Measurements from ENCODE around the gene ACIN1. TPM values are rescaled to one million over a fixed set of nuclear protein-coding genes. Genes with fewer than 3 reads are reported as not detected.
"Not testable (repeated sequence)": the region's sequence is repeated elsewhere in the genome, so short reads cannot be mapped to it uniquely, and the experiment has no call there.

ACIN1 gene
- total RNA-seq, 2 donors from 2014 or later = 110 to 119 TPM

DNA sequence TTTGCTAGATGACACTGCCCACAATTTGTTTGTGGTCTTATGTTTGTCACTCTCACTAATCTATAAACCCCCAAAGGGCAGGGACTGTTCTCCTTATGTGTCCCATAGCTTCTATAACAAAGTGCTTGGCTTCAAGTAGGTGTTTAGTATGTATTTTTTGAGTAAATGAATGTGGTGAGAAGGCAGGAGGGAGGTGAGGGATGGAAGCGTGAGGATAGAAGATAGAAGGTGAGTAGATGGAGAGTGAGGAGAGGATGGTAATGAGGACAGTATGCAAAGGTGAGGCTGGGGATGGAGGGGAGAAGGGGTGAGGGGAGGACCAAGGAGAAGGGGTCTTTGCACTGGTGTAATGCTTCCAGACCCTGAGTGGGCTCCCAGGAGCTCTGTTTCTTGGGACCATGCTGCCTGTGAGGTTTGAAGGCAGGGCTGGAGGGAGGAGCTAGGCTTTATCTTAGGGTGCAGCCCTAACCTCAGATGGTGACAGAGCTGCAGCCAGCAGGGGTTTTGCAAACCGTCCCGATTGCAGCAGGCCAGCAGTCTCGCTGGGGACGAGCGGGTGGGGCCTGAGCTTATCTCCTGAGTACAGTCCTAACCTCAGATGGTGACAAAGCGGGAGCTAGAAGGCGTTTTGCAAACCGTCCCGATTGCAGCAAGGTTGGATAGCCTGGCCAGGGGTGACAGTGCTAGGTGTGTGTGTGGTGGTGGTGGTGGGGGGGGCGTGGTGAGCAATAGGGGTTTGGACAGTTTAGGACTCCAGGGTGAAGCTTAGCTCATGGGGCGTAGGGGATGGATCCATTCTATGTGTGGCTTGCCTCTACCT, 17.6 kb upstream of the ACIN1 start:
- ATAC-seq = no peak
- intact Hi-C loops (cut with DNase I, micrococcal nuclease) = no loop called here
- DNase-seq = no peak

DNA sequence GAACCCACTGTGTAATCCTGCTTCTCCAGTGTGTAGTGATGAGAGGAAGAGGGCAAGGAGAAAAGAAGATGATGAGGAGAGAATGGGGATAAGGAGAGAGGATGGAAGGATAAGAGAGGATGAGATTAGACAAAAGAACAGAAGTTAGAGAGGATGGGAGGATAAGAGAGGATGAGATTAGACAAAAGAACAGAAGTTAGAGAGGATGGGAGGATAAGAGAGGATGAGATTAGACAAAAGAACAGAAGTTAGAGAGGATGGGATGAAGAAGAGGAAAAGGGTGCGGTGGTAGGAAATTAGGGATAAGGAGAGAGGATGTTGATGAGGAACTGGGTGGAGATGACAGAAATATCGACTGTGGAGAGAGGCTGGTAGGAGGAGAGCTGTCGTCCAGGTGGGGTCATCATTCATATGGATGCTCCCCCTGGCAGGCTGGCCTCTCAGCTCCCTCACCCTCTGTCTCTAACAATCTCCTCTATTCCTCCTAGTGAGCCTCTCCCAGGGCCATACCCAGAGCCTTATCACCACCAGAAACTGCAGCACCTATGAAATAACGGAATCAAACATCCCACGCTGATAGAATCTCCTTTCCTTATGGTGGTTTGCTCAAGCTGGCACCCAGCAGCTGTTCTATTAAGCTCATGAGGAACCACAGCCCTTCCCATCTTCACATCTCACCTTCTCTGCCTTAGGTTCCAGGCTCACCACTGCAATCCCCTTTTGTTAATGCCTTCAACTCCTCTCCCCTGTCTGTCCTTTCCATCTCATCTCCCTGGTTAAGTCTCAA, 15.8 kb upstream of the ACIN1 start:
- no peak for DNase-seq
- intact Hi-C loops (cut with DNase I, micrococcal nuclease) = no loop called here
- no peak for ATAC-seq

DNA sequence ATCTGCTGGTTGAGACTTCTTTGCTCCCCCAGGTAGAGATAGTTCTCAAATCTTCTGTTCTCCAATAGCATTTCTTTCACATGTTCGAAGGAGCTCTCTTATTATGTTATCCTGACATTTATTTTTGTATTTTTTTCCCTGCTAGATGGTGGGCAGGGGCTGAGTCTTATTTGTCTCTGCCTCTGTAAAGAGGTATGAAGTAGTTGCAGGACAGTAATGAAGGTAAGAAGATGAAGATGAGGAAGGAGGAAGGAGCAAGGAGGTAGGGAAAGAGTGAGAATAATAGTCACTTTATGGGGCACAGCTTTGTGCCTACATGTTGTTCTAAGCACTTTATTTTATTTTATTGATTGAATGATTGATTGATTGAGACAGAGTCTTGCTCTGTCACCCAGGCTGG, 14.8 kb upstream of the ACIN1 start:
- DNase-seq = no peak
- intact Hi-C loops (cut with DNase I, micrococcal nuclease) = no loop called here

DNA sequence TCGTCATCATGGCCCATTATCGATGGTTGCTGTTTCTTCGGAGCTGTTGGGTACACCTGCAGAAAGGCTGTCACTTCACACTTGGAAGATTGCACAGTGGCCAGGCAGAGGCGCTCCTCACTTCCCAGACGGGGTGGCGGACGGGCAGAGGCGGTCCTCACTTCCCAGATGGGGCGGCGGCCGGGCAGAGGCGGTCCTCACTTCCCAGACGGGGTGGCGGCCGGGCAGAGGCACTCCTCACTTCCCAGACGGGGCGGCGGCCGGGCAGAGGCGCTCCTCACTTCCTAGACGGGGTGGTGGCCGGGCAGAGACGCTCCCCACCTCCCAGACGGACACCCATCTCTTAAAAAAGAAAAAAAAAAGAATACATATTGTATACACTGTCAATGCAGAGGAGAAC, 13.2 kb upstream of the ACIN1 start:
- DNase-seq; intact Hi-C loops (cut with DNase I, micrococcal nuclease); ATAC-seq: not testable (repeated sequence)

More for the DNA sequence above, 14.8 kb upstream of the ACIN1 start:
- ATAC-seq = no peak

DNA sequence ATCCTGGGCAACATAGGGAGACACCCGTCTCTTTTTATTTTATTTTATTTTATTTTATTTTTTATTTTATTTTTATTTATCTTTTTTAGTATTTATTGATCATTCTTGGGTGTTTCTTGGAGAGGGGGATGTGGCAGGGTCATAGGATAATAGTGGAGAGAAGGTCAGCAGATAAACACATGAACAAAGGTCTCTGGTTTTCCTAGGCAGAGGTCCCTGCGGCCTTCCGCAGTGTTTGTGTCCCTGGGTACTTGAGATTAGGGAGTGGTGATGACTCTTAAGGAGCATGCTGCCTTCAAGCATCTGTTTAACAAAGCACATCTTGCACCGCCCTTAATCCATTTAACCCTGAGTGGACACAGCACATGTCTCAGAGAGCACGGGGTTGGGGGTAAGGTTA, 12.7 kb upstream of the ACIN1 start:
- intact Hi-C loops (cut with DNase I, micrococcal nuclease); DNase-seq; ATAC-seq: not testable (repeated sequence)

DNA sequence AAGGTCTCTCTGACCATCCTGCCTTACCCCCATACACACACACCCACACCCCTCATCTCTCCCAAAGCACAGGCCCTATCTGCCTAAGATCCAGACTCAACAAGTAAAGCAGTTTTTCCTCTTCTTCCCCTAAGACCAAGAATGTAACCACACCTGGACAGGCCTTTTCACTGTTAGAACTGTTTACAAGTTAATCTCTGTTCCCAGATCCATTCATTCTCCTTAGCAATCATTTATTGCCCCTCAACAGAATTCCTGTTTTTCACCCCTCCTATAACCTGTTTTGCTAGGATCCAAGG, 11.8 kb upstream of the ACIN1 start:
- ATAC-seq (no peak), DNase-seq (no peak)
- intact Hi-C loops (cut with DNase I, micrococcal nuclease) = no loop called here

DNA sequence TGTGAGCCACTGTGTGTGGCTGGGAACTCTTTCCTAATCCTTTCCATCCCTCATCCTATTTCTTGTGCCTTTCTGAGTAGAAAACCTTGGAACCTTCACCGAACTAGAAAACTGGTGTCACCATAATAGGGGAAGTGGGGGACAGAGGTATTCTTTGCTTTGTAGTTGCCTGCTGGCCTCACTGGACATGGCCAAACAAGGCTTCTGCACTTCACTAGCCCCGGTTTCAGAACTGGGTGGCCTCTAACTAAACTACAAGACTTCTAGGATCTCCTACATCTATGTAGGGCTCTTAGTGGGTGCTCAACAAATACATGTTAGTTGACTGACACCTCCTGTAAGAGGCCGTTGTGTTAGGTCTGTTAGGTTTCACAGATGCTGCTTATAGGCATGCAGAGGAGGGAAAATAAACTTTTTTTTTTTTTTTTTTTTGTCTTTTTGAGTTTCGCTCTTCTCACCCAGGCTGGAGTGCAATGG, 10.4 kb upstream of the ACIN1 start:
- intact Hi-C loops (cut with DNase I, micrococcal nuclease) = no loop called here
- DNase-seq (no peak), ATAC-seq (no peak)

DNA sequence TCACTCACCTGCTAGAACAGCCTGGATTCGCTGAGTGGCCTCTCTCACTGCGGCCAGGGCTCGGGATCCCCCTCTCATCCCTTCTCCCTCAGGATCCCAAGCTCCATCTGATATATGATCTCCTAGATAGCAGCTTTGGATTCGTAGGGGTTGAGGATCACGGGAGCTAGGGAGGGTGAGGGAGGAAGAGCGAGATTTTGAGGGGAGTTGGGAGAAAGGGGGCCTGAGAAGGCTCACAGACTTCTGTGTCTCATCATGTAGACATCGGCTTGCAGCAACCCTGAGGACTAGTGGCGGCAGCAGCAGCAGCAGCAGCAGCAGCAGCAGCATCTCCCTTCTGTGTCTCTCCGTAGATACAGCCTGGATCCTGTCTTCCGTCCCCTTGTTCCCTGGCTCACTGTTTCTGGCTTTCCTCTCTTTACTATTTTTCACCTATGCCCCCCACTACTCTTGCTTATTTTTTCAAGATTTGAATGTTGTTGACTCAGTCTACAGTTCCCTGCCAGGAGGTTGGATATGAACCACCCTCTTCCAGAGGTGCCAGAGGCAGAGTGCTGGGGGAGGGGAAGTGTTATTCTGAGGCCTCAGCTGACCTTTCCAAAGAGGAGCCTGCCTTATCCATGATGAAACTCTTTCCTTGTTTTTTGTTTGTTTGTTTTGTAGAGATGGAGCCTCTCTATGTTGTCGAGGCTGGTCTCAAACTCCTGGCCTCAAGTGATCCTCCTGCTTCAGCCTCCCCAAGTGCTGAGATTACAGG, 9.8 kb upstream of the ACIN1 start, which contains the start of gene CIROP:
Gene CIROP (minus strand): TSS at position 399 of the 757 bp plus-strand sequence. CDS start 69 bp downstream, at position 330.
- ATAC-seq = no peak
- no peak for DNase-seq
- intact Hi-C loops (cut with DNase I, micrococcal nuclease) = no loop called here

DNA sequence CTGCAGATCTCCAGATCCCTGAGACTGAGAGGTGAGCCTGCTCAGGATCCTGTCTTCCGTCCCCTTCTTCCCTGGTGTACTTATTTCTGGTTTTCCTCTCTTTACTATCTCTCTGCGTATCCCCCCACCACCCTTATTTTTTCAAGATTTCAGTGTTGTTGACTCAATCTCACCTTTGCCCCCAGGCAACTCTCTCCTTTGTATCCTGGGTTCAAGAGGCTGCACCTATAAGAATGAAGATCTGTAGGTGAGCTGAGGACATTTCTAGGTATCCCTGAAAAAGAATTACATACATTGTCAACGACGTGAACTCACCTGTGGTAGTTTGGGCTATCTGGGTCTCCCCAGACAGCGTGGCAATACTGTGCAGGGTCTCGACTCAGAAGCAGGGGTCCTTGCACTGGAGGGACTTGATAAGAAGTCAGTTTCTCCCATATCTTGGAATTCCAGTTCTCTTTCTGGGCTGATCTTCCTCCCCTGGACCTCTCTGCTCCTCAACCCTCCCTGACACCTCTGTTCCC, 9.2 kb upstream of the ACIN1 start:
- DNase-seq (no peak), ATAC-seq (no peak)
- intact Hi-C loops (cut with DNase I, micrococcal nuclease) = no loop called here

DNA sequence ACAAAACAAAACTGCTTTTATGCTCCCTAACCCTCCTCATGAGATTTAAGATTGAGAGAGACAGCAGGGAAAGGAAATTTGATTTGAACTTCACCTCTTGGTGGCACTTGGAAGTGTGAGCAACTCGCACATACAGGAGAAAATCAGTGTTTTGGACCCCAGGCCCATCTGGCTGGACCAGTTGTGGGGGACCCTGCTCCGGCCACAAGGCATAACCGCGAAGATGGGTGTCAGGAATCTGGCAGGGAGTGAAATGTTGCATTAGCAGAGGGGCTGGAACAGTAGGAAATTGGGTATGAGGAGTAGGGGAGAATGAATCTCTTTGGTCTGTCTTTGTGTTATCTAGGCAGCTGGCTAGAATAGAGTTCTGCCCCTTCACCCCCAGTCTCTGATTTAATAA, 8.6 kb upstream of the ACIN1 start:
- no peak for ATAC-seq
- DNase-seq = no peak
- intact Hi-C loops (cut with DNase I, micrococcal nuclease) = no loop called here

DNA sequence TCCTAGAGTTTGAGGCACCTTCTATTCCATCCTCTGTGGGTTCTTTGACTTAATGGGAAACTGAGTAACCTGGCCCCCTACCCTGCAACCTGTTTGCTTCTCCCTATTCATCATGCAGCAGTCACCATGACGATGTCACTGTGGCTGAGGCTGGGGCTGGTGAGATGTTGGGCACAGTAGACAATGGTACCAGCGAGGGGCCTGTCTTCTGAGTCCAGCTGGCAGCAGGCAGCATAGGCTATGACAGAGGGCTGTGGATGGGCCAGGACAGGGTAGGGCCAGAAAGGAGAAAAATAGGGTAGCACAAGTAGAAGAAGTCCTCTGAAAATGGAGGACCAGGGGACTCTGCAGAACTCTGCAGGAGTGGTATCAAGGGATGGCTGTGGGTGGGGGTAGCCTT, 7.9 kb upstream of the ACIN1 start:
- no peak for DNase-seq
- no peak for ATAC-seq
- intact Hi-C loops (cut with DNase I, micrococcal nuclease) = no loop called here

DNA sequence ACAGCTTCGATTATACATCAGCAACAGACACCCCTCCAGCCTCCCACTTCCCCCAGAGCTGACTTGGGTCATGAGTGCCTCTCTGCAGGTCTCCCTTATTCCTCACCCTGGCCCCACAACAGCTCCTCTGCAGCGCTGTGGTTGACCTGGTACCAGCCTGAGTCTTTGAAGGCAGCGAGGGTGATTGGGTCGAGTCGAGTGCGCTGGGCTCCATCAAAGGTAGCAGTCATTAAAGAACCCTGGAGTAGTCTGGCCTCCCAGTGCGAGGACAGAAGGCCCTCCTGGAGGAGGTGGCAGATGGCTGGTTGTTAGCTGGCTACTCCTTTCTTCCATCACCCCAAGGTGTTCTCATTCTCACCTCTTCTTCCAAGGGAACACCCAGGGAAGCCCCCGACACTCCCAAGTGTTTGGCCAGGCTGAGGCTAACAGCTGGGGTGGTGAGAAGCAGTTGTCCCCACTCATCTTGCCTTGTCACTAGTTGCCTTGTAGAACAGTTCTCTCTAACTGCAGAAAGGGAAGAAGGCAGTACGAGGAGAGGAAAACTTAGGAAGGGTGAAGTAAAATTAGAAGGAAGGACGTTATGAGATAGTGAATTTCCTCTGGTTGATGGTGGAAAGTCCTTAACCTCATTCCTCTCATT, 7.2 kb upstream of the ACIN1 start:
- intact Hi-C loops (cut with DNase I, micrococcal nuclease) = no loop called here
- ATAC-seq (peak; percentile 7), DNase-seq (no peak)

DNA sequence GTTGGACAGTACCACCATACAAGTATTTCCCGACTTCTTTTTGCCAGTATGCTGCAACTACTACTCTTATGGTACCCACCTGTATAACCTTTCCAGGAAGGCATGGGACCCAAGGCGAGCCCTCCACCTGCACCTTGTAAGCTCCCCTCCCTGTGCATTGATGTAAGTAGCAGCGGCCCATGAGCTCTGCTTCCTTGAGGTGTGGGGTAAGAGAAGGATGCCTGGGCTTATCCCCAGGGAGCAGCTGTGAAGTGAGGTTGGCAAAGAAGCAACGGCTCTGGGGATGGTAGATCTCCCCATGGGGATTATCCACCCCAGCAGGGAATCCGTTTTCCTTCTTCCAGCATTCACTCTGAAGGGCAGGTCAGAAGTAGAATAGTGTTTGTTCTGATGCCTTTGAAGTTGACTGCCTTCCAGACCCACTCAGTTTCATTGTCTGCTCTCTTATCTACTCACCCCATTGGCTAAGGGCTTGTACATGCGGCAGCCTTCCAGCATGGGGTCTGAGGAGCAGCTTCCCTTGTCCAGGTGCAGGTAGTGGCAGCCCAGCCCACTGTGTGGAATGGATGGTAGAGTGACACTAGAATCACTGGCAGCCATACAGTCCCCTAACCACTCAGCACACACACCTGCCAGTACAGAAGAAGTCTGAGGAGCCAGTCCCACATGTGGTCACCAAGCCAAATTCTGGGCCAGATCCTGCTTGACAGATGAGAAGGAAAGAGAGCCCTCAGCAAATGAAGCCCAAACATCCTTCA, 6.5 kb upstream of the ACIN1 start:
- intact Hi-C loops (cut with DNase I, micrococcal nuclease) = no loop called here
- ATAC-seq (peak; percentile 21), DNase-seq (no peak)

DNA sequence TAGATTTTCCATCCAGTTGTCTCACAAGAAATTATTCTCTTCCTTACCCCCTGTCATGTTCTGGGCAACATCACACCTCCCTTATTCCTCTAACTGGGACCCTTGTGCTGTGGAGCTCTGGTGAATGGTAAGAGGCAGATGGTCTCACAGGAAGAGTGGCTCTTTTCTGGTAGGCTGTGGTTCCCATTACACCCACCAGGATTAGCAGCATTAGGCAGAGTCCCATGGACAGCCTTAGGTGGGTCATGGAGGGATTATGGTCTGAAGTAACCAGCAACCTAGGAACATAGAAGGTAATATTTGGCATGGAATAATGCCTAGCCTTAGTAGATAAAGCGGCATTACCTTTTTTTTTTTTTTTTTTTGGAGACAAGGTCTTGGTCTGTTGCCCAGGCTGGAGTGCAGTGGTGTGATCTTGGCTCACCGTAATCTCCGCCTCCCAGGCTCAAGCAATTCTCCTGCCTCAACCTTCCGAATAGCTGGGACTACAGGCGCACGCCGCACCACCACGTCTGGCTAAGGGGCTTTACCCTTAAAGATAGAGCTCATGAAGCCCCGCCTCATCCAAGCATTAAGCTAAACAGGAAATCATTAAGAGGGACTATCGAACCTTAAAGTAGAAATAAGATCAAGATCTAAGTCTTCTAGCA, 4.4 kb upstream of the ACIN1 start:
- ATAC-seq = no peak
- intact Hi-C loops (cut with DNase I, micrococcal nuclease) = no loop called here
- no peak for DNase-seq

DNA sequence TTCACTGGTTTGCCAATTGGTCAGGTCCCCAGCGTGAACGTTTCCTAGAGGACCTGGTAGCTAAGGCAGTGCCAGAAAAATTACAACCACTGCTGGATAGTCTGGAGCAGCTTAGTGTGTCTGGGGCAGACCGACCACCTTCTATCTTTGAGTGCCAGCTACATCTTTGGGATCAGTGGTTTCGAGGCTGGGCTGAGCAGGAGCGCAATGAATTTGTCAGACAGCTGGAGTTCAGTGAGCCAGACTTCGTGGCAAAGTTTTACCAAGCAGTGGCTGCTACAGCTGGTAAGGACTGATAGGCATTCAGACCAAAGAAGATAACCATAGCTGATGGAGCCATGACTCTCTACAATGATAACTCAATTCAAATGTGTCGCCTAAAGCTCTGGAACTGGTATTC, 2.9 kb upstream of the ACIN1 start:
- DNase-seq (no peak), ATAC-seq (no peak)
- intact Hi-C loops (cut with DNase I, micrococcal nuclease) = no loop called here

DNA sequence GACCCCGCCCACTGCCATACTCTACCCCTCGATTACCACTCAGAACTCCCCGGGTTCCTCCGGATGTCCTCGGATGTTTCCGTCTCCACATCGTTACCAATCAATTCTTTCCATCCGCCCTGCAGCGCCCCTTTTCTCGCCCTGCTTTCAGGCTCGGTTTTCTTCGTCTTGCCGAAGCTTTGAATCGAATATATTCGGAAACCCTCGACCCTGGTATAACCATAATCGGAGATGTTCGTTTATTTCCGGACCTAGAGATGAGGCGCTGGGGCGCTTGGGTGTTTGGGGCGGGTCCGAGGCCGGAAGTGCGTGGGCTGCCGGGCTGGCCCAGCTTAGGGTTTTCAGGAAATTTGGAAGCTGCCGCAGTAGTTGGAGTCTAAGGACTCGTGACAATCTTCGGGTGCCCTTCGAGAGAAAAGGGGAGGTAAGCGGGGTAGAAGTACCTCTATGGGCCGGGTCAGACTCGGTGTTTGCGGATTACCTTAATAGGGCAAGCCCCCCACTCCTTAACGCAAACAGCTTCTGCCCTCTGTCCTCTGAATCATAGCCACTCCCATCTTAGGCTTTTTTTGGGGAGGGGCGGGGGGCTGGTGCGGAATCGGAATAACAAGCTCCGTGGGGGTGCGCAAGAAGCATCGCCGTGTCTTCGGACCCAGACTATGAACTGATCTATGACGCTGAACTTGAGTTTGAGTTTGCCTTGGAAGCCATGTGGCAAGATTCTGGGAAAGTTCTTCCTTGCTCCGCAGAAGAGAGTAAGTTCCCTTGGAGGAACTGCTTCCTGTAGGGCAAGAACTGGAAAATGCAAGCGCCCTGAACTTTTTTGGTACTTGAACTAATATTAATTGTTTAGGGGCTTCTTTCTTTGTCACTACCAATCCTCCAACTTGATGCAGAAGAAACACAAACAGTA, 516 bp upstream of the ACIN1 start, which contains the start of gene C14orf119:
Gene C14orf119 (plus strand): TSS at position 310 of the 913 bp plus-strand sequence. CDS start 2,154 bp downstream, outside the sequence.
- intact Hi-C loops (cut with DNase I, micrococcal nuclease) = no loop called here
- peak; percentile 86 for ATAC-seq
- DNase-seq = peak; percentile 100

Measured in left colon (tissue), 2 donors.